GM23248 (cell line): ENCODE measurements around the gene CADPS. TPM values are rescaled to one million over a fixed set of nuclear protein-coding genes. Genes with fewer than 3 reads are reported as not detected.

ENCODE experiments used
- DNase-seq: peaks from one replicate; pipeline ENCODE4 v3.0.0-alpha.2; 2015
- H2AFZ ChIP-seq: fragments of 200-600 bp; sonication (generic); 2 replicates; pipeline ENCODE4 v1.6.1; 2016; ENCODE audit warnings: antibody characterized with exemption
- H3F3A ChIP-seq: fragments of 200-600 bp; sonication (generic); 2 replicates; pipeline ENCODE4 v1.6.1; 2016; ENCODE audit warnings: mild to moderate bottlenecking, antibody characterized with exemption, mixed run types; ENCODE audit not compliant: insufficient read depth
- H3K27ac ChIP-seq: fragments of 200-600 bp; sonication (generic); 2 replicates; pipeline ENCODE4 v1.5.1; 2016; ENCODE audit warnings: mild to moderate bottlenecking
- H3K27me3 ChIP-seq: fragments of 200-600 bp; sonication (generic); replicated peaks from 2 replicates; pipeline ENCODE4 v1.6.1; 2016; ENCODE audit warnings: mild to moderate bottlenecking; ENCODE audit not compliant: insufficient read depth
- H3K36me3 ChIP-seq: fragments of 200-600 bp; sonication (generic); 2 replicates; pipeline ENCODE4 v1.6.1; 2016; ENCODE audit warnings: low read depth, mild to moderate bottlenecking
- H3K4me1 ChIP-seq: fragments of 200-600 bp; sonication (generic); 2 replicates; pipeline ENCODE4 v1.6.1; 2016; ENCODE audit warnings: mild to moderate bottlenecking; ENCODE audit not compliant: insufficient read depth
- H3K4me2 ChIP-seq: fragments of 200-600 bp; sonication (generic); one replicate; pipeline ENCODE4 v1.6.1; 2016; ENCODE audit warnings: mild to moderate bottlenecking; ENCODE audit not compliant: unreplicated experiment
- H3K4me3 ChIP-seq: fragments of 200-600 bp; sonication (generic); 2 replicates; pipeline ENCODE4 v1.5.1; 2016; ENCODE audit warnings: mild to moderate bottlenecking
- H3K79me2 ChIP-seq: fragments of 200-600 bp; sonication (generic); 2 replicates; pipeline ENCODE4 v1.6.1; 2016; ENCODE audit warnings: mild to moderate bottlenecking; ENCODE audit not compliant: insufficient read depth
- H3K9ac ChIP-seq: fragments of 200-600 bp; sonication (generic); 2 replicates; pipeline ENCODE4 v1.6.1; 2016; ENCODE audit warnings: mild to moderate bottlenecking
- H3K9me2 ChIP-seq: fragments of 200-600 bp; sonication (generic); 2 replicates; pipeline ENCODE4 v1.6.1; 2016; ENCODE audit warnings: mixed run types, mild to moderate bottlenecking, moderate library complexity; ENCODE audit not compliant: insufficient read depth
- H3K9me3 ChIP-seq: fragments of 200-600 bp; sonication (generic); one replicate; pipeline ENCODE4 v1.6.1; 2017; ENCODE audit warnings: low read depth
- H4K20me1 ChIP-seq: fragments of 200-600 bp; sonication (generic); 2 replicates; pipeline ENCODE4 v1.6.0; 2016; ENCODE audit not compliant: insufficient read depth
- EZH2 ChIP-seq: fragments of 200-600 bp; sonication (generic); IDR thresholded peaks from 2 replicates; pipeline ENCODE4 v1.6.1; 2018; ENCODE audit warnings: antibody characterized with exemption, mild to moderate bottlenecking; ENCODE audit not compliant: insufficient read depth, poor library complexity, severe bottlenecking
- EZH2phosphoT487 ChIP-seq: fragments of 200-600 bp; sonication (generic); IDR thresholded peaks from 2 replicates; pipeline ENCODE4 v1.6.1; 2018; ENCODE audit warnings: antibody characterized with exemption, moderate library complexity, mild to moderate bottlenecking, low read depth; ENCODE audit not compliant: insufficient read depth
- WGBS, 2 experiments: methylation state at CpG; one replicate each; pipeline ENCODE4 v1.1.6; 2015 to 2017; ENCODE audit warnings: low lambda C conversion rate in 2 of 2, low coverage in 1 of 2; ENCODE audit errors: missing lambda C conversion rate in 2 of 2; 5-methylcytosine and 5-hydroxymethylcytosine counted together
- in situ Hi-C: fragments of 300-500 bp; cut with MboI; formaldehyde crosslinking; loops from 2 replicates; pipeline ENCODE4 v1.15.0; 2020
- polyA plus RNA-seq: library from polyadenylated mRNA; unstranded; fragments of >200 nt; fragmentation: Nextera tagmentation; extraction: Ambion mirVana; gene quantifications from 2 replicates; pipeline ENCODE4 v1.2.1, GENCODE V29; 2016
- total RNA-seq: library from RNA; depleted of rRNA; stranded (reverse); fragments of >200 nt; shearing (Covaris generic); gene quantifications from 2 replicates; pipeline ENCODE4 v1.2.3, GENCODE V29; 2014

CADPS gene
- total and polyA plus RNA-seq, 2 experiments from 2014 or later, result 3.0 to 4.1 TPM

DNA sequence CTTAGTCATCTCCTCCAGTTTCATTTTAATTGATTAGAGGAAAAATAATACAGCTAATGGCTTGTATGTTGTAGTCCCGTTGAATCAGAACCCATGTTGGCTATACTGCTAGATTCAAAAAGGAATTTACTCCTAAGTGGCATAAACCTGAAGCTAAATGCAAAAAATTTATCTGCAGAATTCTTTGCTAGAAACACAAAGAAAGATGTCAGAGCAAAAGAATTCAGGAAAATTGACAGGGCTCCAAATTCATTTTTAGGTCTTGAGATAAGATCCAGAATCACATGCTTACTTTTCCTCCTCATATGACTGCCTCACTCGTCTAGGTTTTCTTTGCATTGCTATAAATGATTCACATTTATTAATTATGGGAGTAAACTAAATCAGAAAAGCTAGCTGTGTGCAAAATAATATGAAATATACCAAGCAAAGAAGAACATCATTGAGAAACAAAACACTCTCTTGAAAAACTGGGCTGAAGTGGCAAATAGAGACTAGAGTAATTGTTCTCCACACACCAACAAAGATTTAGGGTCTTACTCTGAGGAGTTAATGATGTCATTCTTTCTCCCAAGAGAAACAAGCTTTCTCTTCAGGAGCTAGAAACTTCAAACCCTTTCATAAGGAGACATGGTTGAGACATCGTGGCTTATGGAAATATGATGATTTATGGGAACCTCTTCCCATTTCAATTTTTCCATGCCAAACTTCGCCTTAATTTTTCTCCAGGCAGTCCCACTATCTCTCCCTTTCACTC, 407.1 kb downstream of the CADPS start:
- 41 to 53% methylated on average over 4 of the region's 4 CpGs for WGBS, 2 experiments
- Histone ChIP-seq H3F3A (no peaks in the 10 kb centered on the region), H2AFZ (no peak overlapping the region), H3K4me2 (no peak overlapping the region), H3K27me3 (no peaks in the 10 kb centered on the region), H3K79me2 (no peaks in the 10 kb centered on the region), H3K27ac (no peak overlapping the region), H3K9ac (no peak overlapping the region), H4K20me1 (no peaks in the 10 kb centered on the region), H3K36me3 (no peaks in the 10 kb centered on the region), H3K9me2 (no peaks in the 10 kb centered on the region), H3K4me1 (no peaks in the 10 kb centered on the region), H3K4me3 (no peak overlapping the region), H3K9me3 (no peaks in the 10 kb centered on the region)
- in situ Hi-C loops, result no loop called here
- DNase-seq, result peak; percentile 2
- no peak for TF ChIP-seq EZH2
- TF ChIP-seq EZH2phosphoT487, result no peak

DNA sequence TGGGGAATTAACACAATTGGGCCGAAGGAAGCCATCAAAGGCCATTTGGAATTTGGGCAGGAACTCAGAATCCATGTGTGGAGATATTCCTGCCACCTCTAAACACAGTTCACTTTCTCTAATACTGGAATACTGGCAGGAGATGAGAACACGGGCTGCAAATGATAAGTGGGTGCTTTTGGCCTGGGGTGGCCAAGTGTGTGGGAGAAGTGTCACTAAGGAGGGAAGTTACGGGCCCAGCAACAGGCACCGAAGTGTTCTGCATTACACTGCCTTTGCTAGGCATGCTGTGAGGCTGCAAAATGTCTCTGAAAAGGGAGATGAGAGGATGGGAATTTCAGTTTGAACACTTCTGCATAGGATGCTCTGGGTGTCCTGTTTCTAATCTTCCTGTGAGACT, 412.4 kb downstream of the CADPS start:
- no peak overlapping the region for H3K27ac ChIP-seq
- no peak overlapping the region for H3K9ac ChIP-seq
- no peaks in the 10 kb centered on the region for H3K9me2 ChIP-seq
- H3K4me2 ChIP-seq, result no peak overlapping the region
- H3K79me2 ChIP-seq, result no peaks in the 10 kb centered on the region
- H3K4me1 ChIP-seq, result no peaks in the 10 kb centered on the region
- H2AFZ ChIP-seq, result no peak overlapping the region
- no peaks in the 10 kb centered on the region for H3K36me3 ChIP-seq
- H3K27me3 ChIP-seq, result no peaks in the 10 kb centered on the region
- H4K20me1 ChIP-seq, result no peaks in the 10 kb centered on the region
- H3K4me3 ChIP-seq, result no peak overlapping the region
- 81 to 87% methylated on average over 4 of the region's 4 CpGs for WGBS, 2 experiments
- no peak for DNase-seq
- in situ Hi-C loops, result no loop called here
- TF ChIP-seq EZH2, result no peak
- TF ChIP-seq EZH2phosphoT487, result no peak
- no peaks in the 10 kb centered on the region for H3K9me3 ChIP-seq
- no peaks in the 10 kb centered on the region for H3F3A ChIP-seq

DNA sequence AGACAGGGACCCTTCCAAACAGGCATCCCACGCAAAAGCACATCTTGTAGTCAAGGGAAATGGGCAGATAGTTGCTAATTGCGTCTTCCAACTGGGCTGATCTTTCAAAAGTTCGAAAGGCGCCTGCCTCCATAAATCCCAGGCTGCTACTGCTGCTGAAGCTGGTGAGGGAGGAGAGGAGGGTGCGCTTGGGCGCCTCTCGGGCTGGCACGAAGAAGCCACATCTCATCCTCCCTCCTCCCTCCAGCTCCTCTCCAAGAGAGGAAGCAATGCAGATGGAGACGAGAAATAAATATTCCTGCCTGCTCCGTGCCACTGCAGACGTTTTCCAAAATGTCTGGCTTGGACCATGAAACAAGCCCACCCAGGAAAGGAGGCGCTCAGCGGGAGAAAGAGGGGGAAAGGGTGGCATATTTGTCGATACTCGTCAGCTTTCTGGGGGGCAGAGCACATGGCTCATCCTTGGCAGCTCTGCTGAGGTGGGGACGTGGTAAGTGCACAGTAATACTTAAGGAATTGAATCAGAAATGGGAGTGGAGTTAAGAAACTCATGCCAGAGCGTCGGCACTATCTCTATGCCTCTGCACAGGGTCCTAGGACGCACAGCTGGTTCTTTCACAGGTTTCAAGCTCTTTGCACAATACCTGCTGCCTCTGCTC, 413.0 kb downstream of the CADPS start:
- 79% methylated on average over 18 to 19 of the region's 19 CpGs for WGBS, 2 experiments
- no peak for DNase-seq
- Histone ChIP-seq H3K4me1 (no peaks in the 10 kb centered on the region), H3F3A (no peaks in the 10 kb centered on the region), H3K9me2 (no peaks in the 10 kb centered on the region), H3K4me2 (no peak overlapping the region), H3K9ac (no peak overlapping the region), H2AFZ (no peak overlapping the region), H3K27me3 (no peaks in the 10 kb centered on the region), H3K4me3 (no peak overlapping the region), H3K79me2 (no peaks in the 10 kb centered on the region), H3K27ac (no peak overlapping the region), H4K20me1 (no peaks in the 10 kb centered on the region), H3K36me3 (no peaks in the 10 kb centered on the region), H3K9me3 (no peaks in the 10 kb centered on the region)
- TF ChIP-seq EZH2 (no peak), EZH2phosphoT487 (no peak)
- in situ Hi-C loops, result no loop called here

DNA sequence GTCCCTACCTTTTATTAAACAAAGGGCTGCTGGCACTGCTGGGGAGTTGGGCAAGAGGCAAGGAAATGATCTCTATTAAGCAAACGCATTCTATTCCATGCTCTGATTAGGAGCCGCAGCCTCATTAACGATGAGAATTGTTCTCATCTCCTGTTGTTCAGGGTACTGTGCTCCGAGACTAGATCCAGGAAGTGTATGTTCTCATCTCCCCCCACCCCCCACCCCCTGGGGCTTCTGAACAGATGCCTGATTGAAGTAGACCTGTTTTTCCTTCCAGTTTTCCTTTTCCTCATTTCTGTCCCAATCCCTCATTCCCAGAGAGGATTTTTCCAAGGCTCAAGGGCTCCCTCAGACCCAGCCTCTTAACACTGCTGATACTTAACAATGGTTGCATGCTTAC, 420.3 kb downstream of the CADPS start:
- DNase-seq, result no peak
- Histone ChIP-seq H3K9ac (no peak overlapping the region), H3K36me3 (no peaks in the 10 kb centered on the region), H3K4me2 (no peak overlapping the region), H4K20me1 (no peaks in the 10 kb centered on the region), H3F3A (no peaks in the 10 kb centered on the region), H3K27ac (no peak overlapping the region), H3K4me3 (no peak overlapping the region), H3K27me3 (no peaks in the 10 kb centered on the region), H3K9me3 (no peaks in the 10 kb centered on the region), H2AFZ (no peak overlapping the region), H3K9me2 (no peaks in the 10 kb centered on the region), H3K4me1 (no peaks in the 10 kb centered on the region), H3K79me2 (no peaks in the 10 kb centered on the region)
- WGBS, 2 experiments, result 70 to 82% methylated on average over 4 of the region's 4 CpGs
- TF ChIP-seq EZH2, result no peak
- TF ChIP-seq EZH2phosphoT487, result no peak
- in situ Hi-C loops, result no loop called here
